Measurements from ENCODE around the gene OPTC. TPM values are rescaled to one million over a fixed set of nuclear protein-coding genes. Genes with fewer than 3 reads are reported as not detected.

OPTC gene
- total and polyA plus RNA-seq, 9 of the 15 experiments (the other 6 are each of a cell fraction or from before 2014, with no cell fraction given): not detected

DNA sequence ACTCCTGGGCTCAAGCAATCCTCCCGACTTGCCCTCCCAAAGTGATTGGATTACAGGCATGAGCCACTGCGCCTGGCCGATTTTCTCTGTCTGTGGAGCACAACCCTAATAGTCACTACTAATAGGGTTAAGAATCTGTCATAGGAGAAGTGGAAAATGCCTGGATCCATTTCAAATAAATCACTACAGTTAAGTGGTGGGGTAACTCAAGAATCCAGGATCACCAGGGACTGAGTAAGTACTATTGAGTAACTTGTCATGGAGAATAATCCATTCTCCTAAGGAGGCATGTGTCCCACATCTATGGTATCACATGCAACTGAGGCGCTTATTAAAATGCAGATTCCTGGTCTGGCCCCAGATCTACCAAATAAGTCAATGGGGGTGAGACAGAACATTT, 53.2 kb downstream of the OPTC start (continued):
- no peak for TF ChIP-seq E2F6 (IDR thresholded peaks at IDR 0.05; ENCODE audit: borderline replicate concordance in 1 of 2, extremely low read depth in 1 of 2, insufficient read depth in 1 of 2, insufficient read length in 1 of 2, low read depth in 1 of 2, low read length in 1 of 2, poor library complexity in 1 of 2, severe bottlenecking in 1 of 2)
- TF ChIP-seq, protein P1, sequence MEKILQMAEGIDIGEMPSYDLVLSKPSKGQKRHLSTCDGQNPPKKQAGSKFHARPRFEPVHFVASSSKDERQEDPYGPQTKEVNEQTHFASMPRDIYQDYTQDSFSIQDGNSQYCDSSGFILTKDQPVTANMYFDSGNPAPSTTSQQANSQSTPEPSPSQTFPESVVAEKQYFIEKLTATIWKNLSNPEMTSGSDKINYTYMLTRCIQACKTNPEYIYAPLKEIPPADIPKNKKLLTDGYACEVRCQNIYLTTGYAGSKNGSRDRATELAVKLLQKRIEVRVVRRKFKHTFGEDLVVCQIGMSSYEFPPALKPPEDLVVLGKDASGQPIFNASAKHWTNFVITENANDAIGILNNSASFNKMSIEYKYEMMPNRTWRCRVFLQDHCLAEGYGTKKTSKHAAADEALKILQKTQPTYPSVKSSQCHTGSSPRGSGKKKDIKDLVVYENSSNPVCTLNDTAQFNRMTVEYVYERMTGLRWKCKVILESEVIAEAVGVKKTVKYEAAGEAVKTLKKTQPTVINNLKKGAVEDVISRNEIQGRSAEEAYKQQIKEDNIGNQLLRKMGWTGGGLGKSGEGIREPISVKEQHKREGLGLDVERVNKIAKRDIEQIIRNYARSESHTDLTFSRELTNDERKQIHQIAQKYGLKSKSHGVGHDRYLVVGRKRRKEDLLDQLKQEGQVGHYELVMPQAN (IDR thresholded peaks at IDR 0.05; ENCODE audit: borderline replicate concordance): no peak
- no peak for TF ChIP-seq NCOR1 (IDR thresholded peaks at IDR 0.05)
- no peak for TF ChIP-seq HDAC2 (IDR thresholded peaks at IDR 0.05)
- TF ChIP-seq MITF (IDR thresholded peaks at IDR 0.05): no peak
- TF ChIP-seq ZNF79 (CRISPR knock-in tag; IDR thresholded peaks at IDR 0.05; ENCODE audit: low read depth): no peak
- TF ChIP-seq SMAD2 (IDR thresholded peaks at IDR 0.05; ENCODE audit: low read depth, low read length): no peak

All from K562 (cell line).